Femur (tissue), 1 donor: ENCODE results near the gene UBXN4.
"Not testable (repeated sequence)": the region's sequence is repeated elsewhere in the genome, so short reads cannot be mapped to it uniquely, and the experiment has no call there.

Source experiments
- DNase-seq: peaks from one replicate; pipeline ENCODE4 v3.0.0-alpha.2; 2017

The UBXN4 gene

DNA sequence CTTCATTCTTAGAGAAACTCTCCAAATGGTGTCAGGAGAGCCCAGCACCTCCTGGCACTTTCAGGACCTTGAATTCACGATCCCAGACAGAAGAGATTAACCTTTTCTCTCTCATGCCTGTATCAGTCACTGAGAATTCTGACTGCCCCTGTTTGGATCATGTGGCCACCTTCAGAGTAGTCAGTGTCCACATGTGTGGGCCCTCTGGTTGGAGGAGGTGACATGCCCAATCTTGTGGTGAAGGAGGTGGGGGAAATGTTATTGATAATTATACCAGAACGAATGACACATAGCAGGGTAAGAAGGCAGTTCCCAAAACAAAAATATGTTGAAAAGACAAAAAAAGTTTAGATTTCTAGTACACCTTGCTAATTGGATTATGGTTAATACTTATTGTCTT lies 31.7 kb downstream of the UBXN4 start:
- DNase-seq: no peak

DNA sequence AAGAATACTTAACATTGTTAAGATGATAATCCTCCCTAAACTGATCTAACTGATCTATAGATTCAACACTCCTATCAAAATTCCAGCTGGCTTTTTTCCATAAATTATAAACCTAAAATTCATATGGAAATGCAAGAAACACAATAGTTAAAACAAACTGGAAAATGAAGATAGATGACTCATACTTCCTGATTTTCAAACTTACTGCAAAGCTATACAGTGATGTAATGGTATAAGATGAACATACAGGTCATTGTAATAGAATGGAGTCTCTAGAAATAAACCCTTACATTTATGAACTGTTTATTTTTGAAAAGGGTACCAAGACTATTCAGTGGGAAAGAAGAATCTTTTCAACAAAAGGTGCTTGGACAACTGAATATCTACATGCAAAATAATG lies 32.3 kb downstream of the UBXN4 start:
- no peak for DNase-seq

DNA sequence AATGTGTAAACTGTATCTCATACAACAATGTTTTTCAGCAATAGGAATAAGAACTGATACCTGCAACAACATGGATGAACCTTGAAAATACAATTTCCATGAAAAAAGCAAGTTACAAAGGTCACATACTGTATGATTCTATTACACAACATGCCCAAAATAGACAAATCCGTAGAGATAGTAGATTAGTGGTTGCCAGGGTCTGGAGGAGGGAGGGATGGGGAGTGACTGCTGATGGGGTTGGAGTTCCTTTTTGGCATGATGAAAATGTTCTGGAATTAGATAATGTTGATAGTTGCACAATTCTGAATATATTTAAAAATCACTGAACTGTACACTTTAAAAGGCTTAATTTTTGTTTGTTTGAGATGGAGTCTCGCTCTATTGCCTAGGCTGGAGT lies 33.8 kb downstream of the UBXN4 start:
- DNase-seq: no peak

DNA sequence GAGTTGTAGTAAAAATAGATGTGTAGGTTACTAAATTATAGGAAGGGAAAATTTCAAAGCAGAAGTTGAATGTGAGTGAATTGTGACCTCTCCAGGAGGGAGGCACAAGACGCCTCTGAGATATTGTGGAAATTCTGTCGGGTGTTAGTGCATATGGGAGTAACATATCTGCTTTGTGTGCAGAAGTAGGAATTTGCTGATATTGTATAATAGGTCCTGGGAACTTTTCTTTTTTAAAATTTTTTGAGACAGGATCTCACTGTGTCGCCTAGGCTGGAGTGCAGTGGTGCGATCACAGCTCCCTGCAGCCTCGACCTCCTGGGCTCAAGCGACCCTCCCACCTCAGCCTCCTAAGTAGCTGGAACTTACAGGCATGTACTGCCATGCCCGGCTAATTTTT lies 34.7 kb downstream of the UBXN4 start:
- DNase-seq: no peak

DNA sequence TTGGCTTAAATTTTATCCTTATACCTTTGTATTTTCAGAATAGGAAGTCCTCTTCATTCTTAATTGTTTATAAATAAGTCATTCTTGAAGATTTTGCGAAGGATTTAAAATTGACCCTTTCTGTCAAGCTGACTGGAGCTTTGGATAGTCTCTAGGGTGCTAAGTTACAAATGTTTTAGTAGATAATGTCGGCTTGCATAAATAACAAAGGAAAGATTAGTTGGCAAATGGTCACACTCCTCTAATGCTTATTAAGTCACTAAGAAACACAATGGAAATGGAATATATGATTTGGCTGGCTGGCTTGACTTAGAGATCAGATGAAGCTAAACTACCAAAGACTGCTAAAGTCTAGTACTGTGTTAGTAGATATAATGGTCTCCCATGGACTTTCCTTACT lies 40.6 kb downstream of the UBXN4 start:
- no peak for DNase-seq

DNA sequence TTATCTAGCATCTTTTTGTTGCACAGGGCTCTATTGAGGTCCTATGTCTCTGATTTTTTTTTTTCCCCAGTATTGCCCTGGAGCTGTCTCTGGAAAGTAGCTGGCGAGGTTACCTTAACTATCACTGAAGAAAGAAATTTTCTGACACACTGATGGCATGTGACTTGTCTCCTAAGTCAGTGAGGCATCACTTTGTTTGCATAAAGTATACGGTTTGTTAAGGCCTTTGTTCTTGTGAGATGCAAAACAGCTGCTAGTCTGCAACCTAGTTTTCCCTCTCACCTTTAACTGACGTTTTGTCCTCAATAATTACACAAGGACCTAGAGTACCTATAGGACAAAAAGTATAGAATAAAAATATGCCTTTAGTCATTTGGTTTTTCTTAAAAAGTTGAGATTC lies 41.8 kb downstream of the UBXN4 start:
- DNase-seq: no peak

DNA sequence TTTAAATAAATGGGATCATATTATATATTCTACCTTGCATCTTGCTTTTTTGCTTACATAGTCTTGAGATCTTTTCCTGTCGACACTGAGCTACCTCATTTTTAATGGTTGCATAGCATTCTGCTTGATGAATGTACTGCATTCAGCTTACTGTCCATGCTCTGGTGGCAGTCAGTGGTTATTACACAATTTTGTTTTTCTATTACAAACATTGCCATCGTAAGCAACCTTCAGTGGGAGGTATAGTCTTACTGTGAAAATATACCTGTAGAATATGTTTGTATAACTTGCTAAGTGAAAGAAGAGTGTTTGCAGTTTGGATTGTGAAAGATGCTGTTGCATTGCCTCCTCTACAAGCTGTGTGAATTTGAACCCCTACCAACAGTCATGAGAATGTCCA lies 43.4 kb downstream of the UBXN4 start:
- no peak for DNase-seq

DNA sequence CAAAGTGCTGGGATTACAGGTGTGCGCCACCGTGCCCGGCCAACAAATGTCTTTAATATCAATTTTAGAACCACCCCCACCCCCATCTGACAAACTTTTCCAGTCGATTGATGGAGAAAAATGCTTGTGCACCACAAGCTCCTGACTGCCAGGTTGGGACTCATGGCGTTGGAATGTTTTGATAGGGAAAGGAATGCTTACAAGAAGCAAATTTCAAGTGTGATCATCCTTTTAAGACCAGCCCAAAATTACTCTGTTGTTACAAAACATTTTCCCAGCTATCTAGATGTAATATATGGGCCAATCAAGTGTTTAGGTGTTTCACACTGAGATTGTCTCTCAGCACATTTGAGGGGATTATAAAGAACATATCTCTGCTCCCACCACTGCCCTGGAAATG lies 45.2 kb downstream of the UBXN4 start:
- DNase-seq: no peak

DNA sequence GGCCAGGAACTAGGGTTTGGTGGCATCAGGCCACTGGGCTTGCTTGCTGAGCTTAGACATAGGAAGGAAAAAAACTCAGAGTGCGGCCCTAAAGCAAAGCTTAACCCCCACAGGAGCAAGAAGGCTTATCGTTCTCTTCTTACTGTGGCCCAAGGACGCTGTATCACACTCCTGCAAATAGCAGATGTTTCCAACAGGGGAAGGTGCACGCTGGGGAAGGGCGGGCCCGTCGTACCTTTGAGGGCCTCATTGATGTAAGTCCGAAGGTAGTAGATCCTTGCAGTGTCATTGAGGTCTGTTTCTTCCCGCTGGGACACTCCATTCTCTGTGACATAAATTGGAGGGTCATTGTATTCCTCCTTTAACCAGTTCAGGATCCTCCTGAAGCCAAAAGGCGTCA lies 48.8 kb downstream of the UBXN4 start:
- DNase-seq: no peak

DNA sequence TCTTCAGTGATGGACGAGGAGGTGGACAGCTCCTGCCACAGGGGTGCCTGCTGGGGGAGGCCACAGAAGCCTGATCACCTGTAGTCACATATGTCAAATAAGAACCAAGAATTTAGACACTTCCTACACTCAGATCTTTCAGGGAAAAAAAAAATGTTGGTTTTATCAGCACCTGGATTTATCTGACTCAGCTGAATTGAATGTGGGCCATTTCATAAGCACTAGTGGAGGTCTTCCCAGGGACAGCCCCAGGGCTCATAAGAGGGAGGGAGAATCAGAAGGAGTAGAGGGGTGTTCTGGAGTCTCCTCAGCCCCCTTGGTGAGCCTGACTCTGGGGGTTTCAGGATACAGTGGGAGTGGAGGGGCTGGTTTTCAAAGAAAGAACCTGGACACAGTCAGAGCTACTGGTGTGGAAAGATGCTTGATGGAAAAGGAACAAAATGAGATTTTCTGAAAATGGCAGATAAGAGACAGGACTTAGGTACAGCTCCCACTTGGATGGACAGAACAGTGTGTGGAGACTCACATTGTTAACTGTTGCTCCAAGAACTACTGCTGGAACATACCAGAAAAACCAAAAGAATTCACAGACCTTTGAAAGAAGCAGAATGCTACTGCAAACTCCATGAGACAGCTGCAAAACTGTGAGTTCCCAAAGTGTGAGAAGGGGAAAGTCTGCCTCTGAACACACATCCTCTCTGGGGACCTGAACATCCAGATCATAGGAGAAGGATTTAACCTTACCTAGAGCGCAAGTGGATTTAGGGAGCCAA lies 49.9 kb downstream of the UBXN4 start:
- no peak for DNase-seq

DNA sequence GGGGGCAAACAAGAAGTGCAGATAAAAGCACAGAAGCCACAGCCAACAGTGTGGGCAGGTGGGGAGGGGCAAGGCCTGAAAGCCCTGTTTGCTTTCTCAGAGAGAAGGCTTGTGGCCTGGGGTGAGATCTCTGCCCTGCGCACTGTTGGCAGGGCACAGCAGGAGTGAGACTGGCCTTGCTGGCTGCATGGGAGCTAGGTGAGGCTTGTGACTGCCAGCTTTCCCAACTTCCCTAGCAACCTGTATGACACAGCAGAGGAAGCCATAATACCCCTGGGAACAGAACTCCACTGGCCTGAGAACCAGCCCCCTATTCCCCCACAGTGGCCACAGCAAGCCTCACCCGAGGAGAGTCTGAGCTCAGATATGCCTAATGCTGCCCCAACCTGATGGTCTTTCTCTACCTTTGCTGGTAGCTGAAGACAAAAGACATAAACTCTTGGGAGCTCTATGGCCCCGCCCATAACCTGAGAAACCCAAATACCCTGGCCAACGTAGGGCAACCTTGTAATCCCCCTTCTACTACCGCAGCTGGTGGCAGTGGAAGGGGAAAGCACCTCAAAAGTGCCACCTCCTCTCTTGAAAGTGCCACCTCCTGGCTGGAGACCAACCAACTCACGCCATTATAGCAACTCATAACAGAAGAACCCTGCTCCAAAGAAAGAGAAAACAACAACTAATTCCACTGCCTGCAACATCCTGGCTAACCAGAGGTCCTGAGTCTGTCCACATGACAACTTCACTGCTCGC lies 50.9 kb downstream of the UBXN4 start:
- no peak for DNase-seq

DNA sequence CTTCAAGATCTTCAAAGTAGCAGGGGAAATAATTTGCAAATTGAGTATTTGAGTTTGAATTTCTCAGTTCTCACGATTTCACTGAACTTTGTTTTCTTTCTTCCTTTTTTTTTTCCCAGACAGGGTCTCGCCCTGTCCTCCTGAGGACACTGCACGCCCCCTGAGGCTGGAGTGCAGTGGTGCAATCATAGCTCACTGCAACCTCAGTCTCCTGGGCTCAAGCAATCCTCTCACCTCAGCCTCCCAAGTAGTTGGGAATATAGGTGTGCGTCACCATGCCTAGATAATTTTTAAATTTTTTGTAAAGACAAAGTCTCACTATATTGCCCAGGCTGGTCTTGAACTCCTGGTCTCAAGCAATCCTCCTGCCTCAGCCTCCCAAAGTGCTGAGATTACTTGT lies 54.0 kb downstream of the UBXN4 start:
- not testable (repeated sequence) for DNase-seq

DNA sequence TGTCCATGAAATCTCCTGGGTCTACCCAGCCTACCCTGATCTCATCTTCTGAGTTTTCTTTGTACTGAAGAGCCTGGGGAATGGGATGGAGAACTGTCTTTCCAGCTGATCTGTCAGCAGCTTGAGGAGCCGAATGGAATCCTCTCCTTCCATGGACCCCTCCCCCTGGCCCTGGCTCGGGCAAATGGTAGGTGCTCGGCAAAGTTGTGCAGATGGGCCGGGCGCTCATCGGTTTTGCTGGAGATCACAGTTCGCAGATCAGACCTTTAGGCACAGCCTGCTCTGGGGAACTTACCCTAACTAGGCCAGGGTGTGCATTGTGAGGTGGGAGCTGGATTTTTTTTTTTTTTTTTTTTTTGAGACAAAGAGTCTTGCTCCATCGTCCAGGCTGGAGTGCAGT lies 55.0 kb downstream of the UBXN4 start:
- no peak for DNase-seq

DNA sequence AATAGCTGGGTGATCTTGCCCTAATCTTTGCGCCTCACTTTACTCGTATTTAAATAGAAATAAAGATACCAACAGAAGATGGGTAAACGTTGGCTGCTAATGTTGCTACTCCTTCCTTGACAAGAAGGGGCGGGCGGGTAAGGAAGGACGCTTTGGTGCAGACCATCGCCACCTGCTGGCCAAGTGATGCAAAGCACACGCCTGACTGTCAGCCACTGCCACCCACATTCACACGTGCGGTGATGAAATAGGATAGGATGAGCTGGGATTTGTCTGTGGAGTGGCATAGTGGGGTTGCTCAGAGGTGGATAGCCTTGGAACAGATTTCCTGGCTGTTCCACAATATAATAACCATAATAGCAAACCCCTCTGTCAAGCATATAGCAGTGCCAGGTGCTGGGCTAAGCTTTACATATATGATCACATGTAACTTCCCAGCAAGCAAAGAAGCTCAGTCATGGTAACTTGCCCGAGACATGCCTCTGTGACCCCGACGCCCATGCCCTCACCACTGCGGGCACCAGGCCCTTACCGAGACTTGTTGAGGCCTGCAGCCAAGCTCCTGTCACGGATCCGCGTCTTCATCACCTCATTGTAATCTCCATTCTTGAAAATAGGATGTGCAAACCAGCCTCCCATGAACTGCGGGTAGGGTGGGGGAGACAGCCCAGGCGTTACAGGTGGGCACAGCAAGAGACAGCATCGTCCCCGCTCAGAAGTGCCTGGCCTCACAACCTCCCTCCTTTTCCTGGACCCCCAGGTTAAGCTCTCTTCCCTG lies 56.0 kb downstream of the UBXN4 start:
- peak; percentile 71 for DNase-seq

DNA sequence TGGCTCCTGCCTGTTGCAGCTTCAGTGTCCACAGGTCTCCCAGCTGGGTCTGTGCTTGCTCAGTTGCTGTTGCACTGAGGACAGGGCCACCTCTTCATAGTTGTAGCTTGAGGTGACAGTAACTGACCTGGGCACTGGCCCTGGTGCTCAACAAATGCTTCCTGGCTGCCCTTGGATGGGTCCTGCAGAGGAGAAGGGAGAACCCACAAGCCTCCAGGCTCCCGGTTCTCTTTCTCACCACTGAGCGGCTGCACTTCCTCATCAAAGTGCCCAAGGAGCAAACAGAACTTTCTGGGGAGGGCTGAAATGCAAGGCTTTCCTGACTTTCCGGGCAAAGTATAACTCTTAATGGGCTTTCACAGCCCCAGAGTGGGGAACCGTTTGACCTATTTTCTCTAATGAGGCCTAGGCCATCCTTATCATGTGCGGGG lies 56.6 kb downstream of the UBXN4 start:
- no peak for DNase-seq

DNA sequence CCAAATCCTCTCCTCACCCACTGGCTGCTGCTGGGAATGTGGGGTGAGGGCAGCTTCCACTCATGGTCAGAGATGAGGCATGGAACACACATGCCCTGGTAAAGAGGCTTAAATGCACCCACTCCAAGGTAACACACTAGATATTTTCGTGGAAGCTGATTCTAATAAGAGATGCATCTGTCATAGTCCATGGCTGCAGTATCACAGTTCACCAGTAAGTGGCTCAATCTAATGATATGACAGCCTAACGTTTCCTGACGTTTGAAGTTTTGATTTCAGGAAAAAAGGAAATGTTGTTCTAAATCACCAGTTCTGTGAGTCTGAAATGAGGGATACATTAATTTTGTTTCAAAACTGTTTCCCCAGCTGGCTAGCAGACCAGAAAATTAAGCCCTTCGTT lies 57.1 kb downstream of the UBXN4 start:
- no peak for DNase-seq

DNA sequence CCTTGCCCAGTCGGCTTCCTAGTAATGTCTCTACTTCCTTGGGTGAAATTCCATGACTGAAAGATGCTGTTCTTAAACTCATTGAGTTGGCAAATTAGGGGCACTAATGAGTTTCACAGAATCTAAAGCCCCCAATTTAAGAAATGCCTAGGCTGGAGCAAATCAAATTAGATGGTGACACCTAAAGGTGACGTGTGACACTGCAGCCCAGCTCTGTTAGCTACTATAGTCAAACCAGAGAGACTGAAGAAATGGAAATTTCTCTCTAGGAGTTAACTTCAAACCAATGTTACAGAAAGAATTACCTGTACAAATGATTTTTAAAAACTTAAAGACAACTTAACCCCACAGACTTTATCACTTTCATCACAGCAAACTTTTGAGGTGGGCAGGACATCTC lies 58.1 kb downstream of the UBXN4 start:
- DNase-seq: no peak

DNA sequence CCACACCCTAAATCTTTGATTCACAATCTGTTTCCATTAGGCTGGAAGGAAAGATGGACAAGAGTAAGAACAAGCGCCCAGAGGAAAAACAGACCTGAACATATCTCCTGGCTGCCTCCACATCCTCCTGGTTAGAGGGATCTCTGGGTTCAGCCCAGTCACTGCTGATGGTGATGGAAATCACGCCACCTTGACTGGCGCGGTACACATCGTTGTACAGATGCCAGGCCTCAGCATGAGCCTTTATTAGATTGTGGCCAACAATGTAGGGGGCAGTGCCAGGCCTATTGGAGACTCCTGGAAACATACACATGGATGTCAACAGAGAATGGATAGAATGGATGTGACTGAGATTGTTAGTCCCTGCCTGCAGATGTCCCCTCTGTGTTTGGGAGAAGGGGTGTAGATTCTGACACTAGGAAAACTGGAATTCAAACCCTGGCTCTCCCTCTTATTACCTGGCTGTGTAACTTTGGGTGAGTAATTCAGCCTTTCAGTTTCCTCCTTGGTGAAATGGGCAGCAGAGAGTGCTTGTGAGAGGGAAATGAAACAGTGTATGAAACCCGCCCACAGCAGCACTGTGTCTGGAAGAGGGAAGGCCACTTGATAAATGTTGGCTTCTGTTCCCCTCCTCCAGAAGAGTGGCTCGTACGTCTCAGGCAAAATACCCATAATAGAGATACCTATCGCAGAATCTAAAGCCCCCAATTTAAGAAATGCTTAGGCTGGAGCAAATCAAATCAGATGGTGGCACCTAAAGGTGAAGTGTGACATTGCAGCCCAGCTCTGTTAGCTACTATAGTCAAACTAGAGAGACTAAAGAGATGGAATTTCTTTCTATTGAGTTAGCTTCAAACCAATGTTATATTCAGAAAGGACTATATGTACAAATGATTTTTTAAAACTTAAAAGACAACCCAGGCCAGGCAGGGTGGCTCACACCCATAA lies 59.1 kb downstream of the UBXN4 start:
- DNase-seq: no peak

DNA sequence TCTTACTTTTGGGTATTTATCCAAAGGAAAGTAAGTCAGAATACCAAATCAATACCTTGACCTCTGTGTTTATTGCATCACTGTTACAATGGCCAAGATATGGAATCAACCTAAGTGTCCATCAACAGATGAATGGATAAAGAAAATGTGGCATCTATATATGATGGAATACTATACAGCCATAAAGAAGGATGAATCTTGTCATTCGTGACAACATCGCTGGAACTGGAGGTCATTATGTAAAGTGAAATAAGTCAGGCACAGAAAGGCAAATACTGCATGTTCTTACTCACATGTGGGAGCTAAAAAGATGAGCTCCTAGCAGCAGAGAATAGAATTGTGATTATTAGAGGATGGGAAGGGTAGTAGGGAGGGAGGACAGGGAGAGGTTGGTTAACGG lies 60.7 kb downstream of the UBXN4 start:
- DNase-seq: no peak

DNA sequence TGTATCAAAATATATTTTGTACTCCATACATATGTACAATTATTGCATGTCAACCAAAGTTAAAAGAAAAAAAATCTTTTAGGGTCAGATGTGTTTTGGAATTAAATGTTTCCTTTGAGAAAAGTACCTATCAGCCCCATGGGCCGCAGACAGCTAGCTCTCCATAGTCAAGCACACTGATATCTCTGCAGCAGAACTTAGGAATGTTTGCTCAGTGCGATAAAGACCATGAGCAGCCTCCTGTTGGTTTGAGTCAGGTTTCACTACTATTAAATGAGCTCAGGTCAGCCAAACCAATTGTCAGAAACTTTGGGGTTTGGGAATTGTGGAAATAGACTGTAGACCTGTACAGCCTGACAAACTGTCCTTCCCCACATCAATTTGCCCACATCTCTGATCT lies 61.6 kb downstream of the UBXN4 start:
- no peak for DNase-seq

DNA sequence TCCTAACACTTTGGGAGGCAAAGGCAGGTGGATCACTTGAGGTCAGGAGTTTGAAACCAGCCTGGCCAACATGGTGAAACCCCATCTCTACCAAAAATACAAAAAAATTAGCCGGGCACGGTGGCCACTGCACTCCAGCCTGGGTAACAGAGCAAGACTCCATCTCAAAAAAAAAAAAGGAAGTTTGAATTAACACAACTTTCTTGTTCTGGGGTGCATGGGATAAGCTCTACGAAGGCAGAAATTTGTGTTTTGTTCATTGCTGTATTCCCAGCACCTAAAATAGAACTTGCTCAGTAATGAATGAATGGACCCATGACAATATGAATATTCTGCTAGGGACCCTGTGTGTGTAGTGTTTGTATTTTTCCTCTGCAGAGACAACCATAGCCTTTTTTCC lies 66.2 kb downstream of the UBXN4 start:
- DNase-seq: not testable (repeated sequence)

DNA sequence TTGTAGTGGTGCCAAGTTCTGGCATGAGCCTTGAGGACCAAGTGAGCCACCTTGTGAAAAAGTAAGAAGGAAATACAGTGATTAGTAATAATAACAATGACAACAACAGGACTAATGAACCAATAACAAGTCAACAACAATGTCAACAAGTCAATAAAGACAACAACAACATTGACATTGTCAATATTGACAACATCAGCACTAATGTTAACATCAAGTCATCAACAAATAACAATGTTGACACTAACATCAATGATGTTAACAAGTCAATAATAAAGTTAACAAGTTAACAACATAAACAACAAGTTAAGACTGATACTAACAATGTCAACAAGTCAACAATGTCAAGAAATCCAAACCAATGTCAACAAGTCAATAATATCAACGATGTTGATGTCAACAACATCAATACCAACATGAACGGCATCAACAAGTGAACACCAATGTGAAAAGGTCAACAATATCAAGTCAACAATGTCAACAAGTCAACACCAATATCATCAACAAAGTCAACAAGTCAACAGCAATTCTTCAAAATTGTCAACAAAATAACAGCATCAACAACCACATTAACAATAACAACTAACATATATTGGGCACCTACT lies 71.4 kb downstream of the UBXN4 start:
- no peak for DNase-seq
